GM18502 (cell line): Measurements from ENCODE around the gene GSG1L.

Experiments
- ATAC-seq: cut with Tn5 transposase; IDR thresholded peaks from one replicate; pipeline ENCODE4 v1.9.1; 2021; ENCODE audit warnings: mild to moderate bottlenecking; ENCODE audit not compliant: unreplicated experiment, poor library complexity

GSG1L gene

GRCh38 chr16:27768651-27769272 lies 294.8 kb downstream of the GSG1L start:
- no peak for ATAC-seq

- no peak for ATAC-seq
Measured at GRCh38 chr16:27767971-27768591, 295.4 kb downstream of the GSG1L start.

- ATAC-seq = no peak
Measured at GRCh38 chr16:27767081-27767480, 296.4 kb downstream of the GSG1L start.

GRCh38 chr16:27766236-27766925 lies 297.1 kb downstream of the GSG1L start:
- ATAC-seq = no peak

- ATAC-seq = no peak
Measured at GRCh38 chr16:27764869-27765675, 298.4 kb downstream of the GSG1L start.

GRCh38 chr16:27764427-27764826 lies 299.1 kb downstream of the GSG1L start:
- no peak for ATAC-seq

GRCh38 chr16:27762441-27762840 lies 301.1 kb downstream of the GSG1L start:
- ATAC-seq = no peak

GRCh38 chr16:27761816-27762215 lies 301.7 kb downstream of the GSG1L start:
- no peak for ATAC-seq

- ATAC-seq = no peak
Measured at GRCh38 chr16:27760789-27761176, 302.7 kb downstream of the GSG1L start.

- ATAC-seq = no peak
Measured at GRCh38 chr16:27759967-27760788, 303.3 kb downstream of the GSG1L start.

GRCh38 chr16:27759301-27759871 lies 304.1 kb downstream of the GSG1L start:
- ATAC-seq = no peak

GRCh38 chr16:27758544-27758943 lies 305.0 kb downstream of the GSG1L start:
- ATAC-seq = no peak

- no peak for ATAC-seq
Measured at GRCh38 chr16:27756206-27756970, 307.1 kb downstream of the GSG1L start.

GRCh38 chr16:27754788-27755690 lies 308.5 kb downstream of the GSG1L start:
- ATAC-seq = no peak

- no peak for ATAC-seq
Measured at GRCh38 chr16:27753563-27753962, 310.0 kb downstream of the GSG1L start.

GRCh38 chr16:27752241-27752640 lies 311.3 kb downstream of the GSG1L start:
- ATAC-seq = no peak

GRCh38 chr16:27751676-27752075 lies 311.8 kb downstream of the GSG1L start:
- no peak for ATAC-seq

GRCh38 chr16:27751233-27751632 lies 312.3 kb downstream of the GSG1L start:
- no peak for ATAC-seq
